HepG2 (cell line): ENCODE data around the gene ABHD2. TPM values are rescaled to one million over a fixed set of nuclear protein-coding genes. Genes with fewer than 3 reads are reported as not detected.

Experiments used
- ATAC-seq: fragments of 200-7000 bp; cut with Tn5 transposase; 3 replicates; pipeline ENCODE4 v1.9.1; 2020; ENCODE audit warnings: mild to moderate bottlenecking, moderate library complexity
- BruUV-seq: library from RNA; stranded (reverse); fragments of 400-500 nt; replicated peaks from 2 replicates; lab custom pipeline; 2021; lab: Mats Ljungman, UMichigan
- CTCF ChIA-PET: fragments of 300-600 bp; formaldehyde crosslinking; extraction: SDS; loops from one replicate; lab custom pipeline; 2021; ENCODE audit warnings: low total read pairs, inconsistent platforms, low intra/inter-chr PET ratio; lab: Yijun Ruan, JAX
- POLR2A ChIA-PET: fragments of 350-600 bp; sonication (Branson Sonifier 250); formaldehyde crosslinking; loops from one replicate; lab custom pipeline; 2020; ENCODE audit warnings: antibody characterized with exemption, inconsistent platforms; lab: Yijun Ruan, JAX
- DNase-seq: peaks from one replicate; pipeline ENCODE4 v3.0.0-alpha.2; 2015; ENCODE audit warnings: low spot score
- FAIRE-seq: peaks from 3 replicates; lab custom pipeline; 2011; peaks lifted over from hg19 to GRCh38; lab: Jason Lieb, UNC
- H2AFZ ChIP-seq: one replicate; pipeline ENCODE4 v1.6.1; 2011; ENCODE audit warnings: low read length, inconsistent platforms
- H3K27ac ChIP-seq: fragments of 300-600 bp; 3 replicates; pipeline ENCODE4 v1.8.0; 2011; ENCODE audit warnings: mixed run types, mild to moderate bottlenecking, mixed read lengths, low read length, inconsistent platforms; ENCODE audit not compliant: insufficient read depth; ENCODE audit errors: extremely low read length
- H3K27me3 ChIP-seq, 2 experiments: fragments of 200-600 bp in 1 of 2; 2 replicates in 1 of 2; 3 replicates in 1 of 2; pipeline versions ENCODE4 v1.6.0 to v1.8.0; 2011; ENCODE audit warnings: low read length in 2 of 2, mild to moderate bottlenecking in 2 of 2, moderate library complexity in 2 of 2, inconsistent platforms in 1 of 2; ENCODE audit not compliant: insufficient read depth in 2 of 2, control insufficient read depth in 1 of 2
- H3K36me3 ChIP-seq, 2 experiments: fragments of 200-600 bp in 1 of 2; replicated peaks in 1 of 2; 2 replicates in 1 of 2; 3 replicates in 1 of 2; pipeline versions ENCODE4 v1.5.1 to v1.8.0; 2011; ENCODE audit warnings: low read length in 2 of 2, inconsistent platforms in 1 of 2; ENCODE audit not compliant: insufficient read depth in 2 of 2, control insufficient read depth in 1 of 2
- H3K4me1 ChIP-seq: 2 replicates; pipeline ENCODE4 v1.5.1; 2012; ENCODE audit warnings: low read length, inconsistent platforms; ENCODE audit not compliant: insufficient read depth
- H3K4me2 ChIP-seq: 2 replicates; pipeline ENCODE4 v1.6.0; 2011; ENCODE audit warnings: low read depth, low read length, inconsistent platforms
- H3K4me3 ChIP-seq, 3 experiments: fragments of 200-600 bp in 1 of 3; sonication (generic), shearing (Covaris generic) in 1 of 3; replicated peaks in 1 of 3; 2 replicates each; pipeline ENCODE4 v1.5.1; 2011 to 2016; ENCODE audit warnings: low read length in 3 of 3, inconsistent platforms in 2 of 3, low read depth in 2 of 3, mild to moderate bottlenecking in 2 of 3, control low read depth in 1 of 3, mixed read lengths in 1 of 3; ENCODE audit not compliant: insufficient read depth in 1 of 3
- H3K79me2 ChIP-seq: one replicate; pipeline ENCODE4 v1.6.1; 2011; ENCODE audit warnings: low read length, inconsistent platforms; ENCODE audit not compliant: insufficient read depth
- H3K9ac ChIP-seq: 2 replicates; pipeline ENCODE4 v1.6.0; 2011; ENCODE audit warnings: mild to moderate bottlenecking, low read depth, low read length, inconsistent platforms; ENCODE audit not compliant: insufficient read depth
- H3K9me3 ChIP-seq: 2 replicates; pipeline ENCODE4 v1.5.1; 2012; ENCODE audit warnings: mild to moderate bottlenecking, low read length
- H4K20me1 ChIP-seq: 2 replicates; pipeline ENCODE4 v1.6.0; 2011; ENCODE audit warnings: inconsistent platforms, mild to moderate bottlenecking, low read length, moderate library complexity; ENCODE audit not compliant: insufficient read depth
- CC2D1A ChIP-seq: sonication (generic); formaldehyde crosslinking; IDR thresholded peaks from 2 replicates; pipeline ENCODE4 v1.8.1; 2023; ENCODE audit warnings: mild to moderate bottlenecking, missing genetic modification reagents
- FOXK2 ChIP-seq: fragments of 450-650 bp; IDR thresholded peaks from 2 replicates; pipeline ENCODE4 v1.6.1; 2016
- GFI1 ChIP-seq: sonication (generic); formaldehyde crosslinking; IDR thresholded peaks from 2 replicates; pipeline ENCODE4 v1.5.0; 2020; ENCODE audit warnings: missing genetic modification reagents, mild to moderate bottlenecking, borderline replicate concordance
- HDAC2 ChIP-seq: sonication (generic); formaldehyde crosslinking; IDR thresholded peaks from 2 replicates; pipeline ENCODE4 v1.4.0; 2020; ENCODE audit warnings: missing genetic modification reagents
- HNRNPK ChIP-seq: fragments of 200-400 bp; formaldehyde crosslinking; IDR thresholded peaks from 2 replicates; pipeline ENCODE4 v1.6.1; 2018; ENCODE audit warnings: low read length, low read depth, moderate library complexity, mild to moderate bottlenecking; ENCODE audit not compliant: poor library complexity, severe bottlenecking
- HOXD1 ChIP-seq: sonication (generic); formaldehyde crosslinking; IDR thresholded peaks from 2 replicates; pipeline ENCODE4 v1.5.0; 2020; ENCODE audit warnings: missing genetic modification reagents
- MTA3 ChIP-seq: sonication (generic); formaldehyde crosslinking; IDR thresholded peaks from 2 replicates; pipeline ENCODE4 v1.4.0; 2020; ENCODE audit warnings: missing genetic modification reagents
- NFKB2 ChIP-seq: sonication (generic); formaldehyde crosslinking; IDR thresholded peaks from 2 replicates; pipeline ENCODE4 v1.4.0; 2020; ENCODE audit warnings: missing genetic modification reagents, borderline replicate concordance
- TFAP4 ChIP-seq: sonication (generic); IDR thresholded peaks from 2 replicates; pipeline ENCODE4 v1.6.1; 2016; ENCODE audit warnings: low read depth, borderline replicate concordance
- ZIK1 ChIP-seq: sonication (generic); formaldehyde crosslinking; IDR thresholded peaks from 2 replicates; pipeline ENCODE4 v1.5.0; 2020; ENCODE audit warnings: mild to moderate bottlenecking, low read depth, missing genetic modification reagents, borderline replicate concordance
- ZNF136 ChIP-seq: sonication (generic); formaldehyde crosslinking; IDR thresholded peaks from 2 replicates; pipeline ENCODE4 v1.8.1; 2022; ENCODE audit warnings: low read depth, mild to moderate bottlenecking, moderate library complexity, missing genetic modification reagents
- ZNF496 ChIP-seq: sonication (generic); formaldehyde crosslinking; IDR thresholded peaks from 2 replicates; pipeline ENCODE4 v1.8.1; 2023; ENCODE audit warnings: mild to moderate bottlenecking, moderate library complexity, missing genetic modification reagents; ENCODE audit not compliant: insufficient replicate concordance
- ZNF569 ChIP-seq: sonication (generic); formaldehyde crosslinking; IDR thresholded peaks from 2 replicates; pipeline ENCODE4 v1.5.0; 2020; ENCODE audit warnings: mild to moderate bottlenecking, missing genetic modification reagents, moderate library complexity, borderline replicate concordance
- WGBS: methylation state at CpG from one replicate; pipeline ENCODE4 v1.1.6; 2017; ENCODE audit warnings: low lambda C conversion rate; 5-methylcytosine and 5-hydroxymethylcytosine counted together
- in situ Hi-C: cut with HindIII; loops from 2 replicates; pipeline ENCODE4 v1.10.0; 2017; ENCODE audit warnings: low pct_unique_long_range_greater_than_20kb; ENCODE audit not compliant: extremely low pct_ligation_motif_present
- intact Hi-C: fragments of 100-400 bp; cut with micrococcal nuclease; formaldehyde crosslinking; loops from one replicate; pipeline ENCODE4 v1.10.0; 2022; ENCODE audit not compliant: unreplicated experiment
- polyA plus RNA-seq, 8 experiments: library from polyadenylated mRNA; depleted of rRNA in 3 of 8; stranded (reverse) in 7 of 8; unstranded in 1 of 8; fragments of >200 nt; fragmentation: Illumina TruSeq in 4 of 8; extraction: Trizol in 4 of 8; gene quantifications; 2 replicates each; pipeline versions ENCODE4 v1.2.1 to v1.2.3, GENCODE V29; 2011 to 2016; ENCODE audit warnings: low read depth in 4 of 8, missing spikeins in 1 of 8, mixed read lengths in 1 of 8; ENCODE audit not compliant: insufficient read depth in 1 of 8
- total RNA-seq, 5 experiments: library from RNA; depleted of rRNA; stranded (reverse); fragments of >200 nt; fragmentation: Illumina TruSeq; extraction: Trizol; gene quantifications; 2 replicates each; pipeline ENCODE4 v1.2.3, GENCODE V29; 2016; ENCODE audit warnings: low read depth in 1 of 5
- TF ChIP-seq, protein P1 (sequence below): sonication (generic); formaldehyde crosslinking; IDR thresholded peaks from 2 replicates; pipeline ENCODE4 v1.4.0; 2020; ENCODE audit warnings: missing genetic modification reagents, borderline replicate concordance

ABHD2 gene
- total and polyA plus RNA-seq, 2 of the 13 experiments (the other 11 are each of a cell fraction or from before 2014, with no cell fraction given), result 14.8 to 22.4 TPM

GRCh38 chr15:89098281-89098680 lies 10.0 kb downstream of the ABHD2 start:
- H3K4me2 ChIP-seq, result no peak overlapping the region
- TF ChIP-seq HOXD1 (CRISPR knock-in tag) (no peak), MTA3 (CRISPR knock-in tag) (no peak), GFI1 (no peak), ZNF496 (CRISPR knock-in tag) (no peak), CC2D1A (no peak)
- intact Hi-C loops, result no loop called here
- 94% methylated on average over 1 of the region's 1 CpG for WGBS
- no peaks in the 10 kb centered on the region for H4K20me1 ChIP-seq
- in situ Hi-C loops, result no loop called here
- ChIA-PET POLR2A (interaction anchor here (1.2 to 6.0 kb wide), 2 partner anchors 10 to 14 kb away, joined by 5 to 38 read pairs; partner anchors contain the start of gene ABHD2), CTCF (no interaction called here)
- peaks cover 62% of the 10 kb centered on the region for H3K4me1 ChIP-seq
- no TSS peak for BruUV-seq
- no peak overlapping the region for H2AFZ ChIP-seq
- ATAC-seq (no peak), DNase-seq (no peak), FAIRE-seq (no peak)
- no peaks in the 10 kb centered on the region for H3K27me3 ChIP-seq
- H3K9ac ChIP-seq, result no peak overlapping the region
- H3K36me3 ChIP-seq, result no peaks in the 10 kb centered on the region; a peak in 1 of 5 replicates
- peaks cover 31% of the 10 kb centered on the region for H3K79me2 ChIP-seq
- no peak overlapping the region for H3K27ac ChIP-seq
- H3K9me3 ChIP-seq, result no peaks in the 10 kb centered on the region
- no peak overlapping the region for H3K4me3 ChIP-seq

DNA sequence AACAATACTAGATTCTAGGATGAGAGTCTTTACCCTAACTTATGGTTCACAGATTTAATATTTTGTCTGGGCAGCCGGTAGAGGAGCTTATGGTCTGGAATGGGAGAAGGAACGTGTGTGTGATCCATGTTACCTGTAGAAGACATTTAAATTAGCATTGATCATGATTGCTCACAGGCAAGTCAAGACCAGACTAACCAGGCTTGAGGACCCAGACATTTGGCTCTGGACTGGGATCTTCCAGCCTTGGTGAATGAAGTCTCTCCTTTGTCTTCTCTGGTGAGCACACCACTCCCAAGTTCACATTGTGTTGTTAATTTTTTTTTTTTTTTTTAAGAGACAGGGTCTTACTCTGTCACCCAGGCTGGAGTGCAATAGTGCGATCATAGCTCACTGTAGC lies 11.7 kb downstream of the ABHD2 start:
- DNase-seq, result no peak
- no TSS peak for BruUV-seq
- no peak for ATAC-seq
- Histone ChIP-seq H3K79me2 (peaks cover 22% of the 10 kb centered on the region), H3K9me3 (no peaks in the 10 kb centered on the region), H4K20me1 (no peaks in the 10 kb centered on the region), H3K27ac (no peak overlapping the region), H2AFZ (no peak overlapping the region), H3K4me2 (no peak overlapping the region), H3K36me3 (peaks cover 3 to 7% of the 10 kb centered on the region in 2 experiments; a peak in 2 of 5 replicates), H3K4me1 (peaks cover 56% of the 10 kb centered on the region), H3K4me3 (no peak overlapping the region), H3K27me3 (no peaks in the 10 kb centered on the region), H3K9ac (no peak overlapping the region)
- intact Hi-C loops, result no loop called here
- ChIA-PET POLR2A (interaction anchor here (6.0 kb wide), 1 partner anchor 11 kb away, joined by 38 read pairs; the partner anchor contains the start of gene ABHD2), CTCF (no interaction called here)
- no peak for FAIRE-seq
- TF ChIP-seq ZNF136 (CRISPR knock-in tag) (no peak), HDAC2 (CRISPR knock-in tag) (no peak), ZIK1 (CRISPR knock-in tag) (no peak), HNRNPK (no peak), FOXK2 (no peak), TFAP4 (no peak), NFKB2 (CRISPR knock-in tag) (no peak), ZNF569 (CRISPR knock-in tag) (no peak)
- TF ChIP-seq, protein P1, sequence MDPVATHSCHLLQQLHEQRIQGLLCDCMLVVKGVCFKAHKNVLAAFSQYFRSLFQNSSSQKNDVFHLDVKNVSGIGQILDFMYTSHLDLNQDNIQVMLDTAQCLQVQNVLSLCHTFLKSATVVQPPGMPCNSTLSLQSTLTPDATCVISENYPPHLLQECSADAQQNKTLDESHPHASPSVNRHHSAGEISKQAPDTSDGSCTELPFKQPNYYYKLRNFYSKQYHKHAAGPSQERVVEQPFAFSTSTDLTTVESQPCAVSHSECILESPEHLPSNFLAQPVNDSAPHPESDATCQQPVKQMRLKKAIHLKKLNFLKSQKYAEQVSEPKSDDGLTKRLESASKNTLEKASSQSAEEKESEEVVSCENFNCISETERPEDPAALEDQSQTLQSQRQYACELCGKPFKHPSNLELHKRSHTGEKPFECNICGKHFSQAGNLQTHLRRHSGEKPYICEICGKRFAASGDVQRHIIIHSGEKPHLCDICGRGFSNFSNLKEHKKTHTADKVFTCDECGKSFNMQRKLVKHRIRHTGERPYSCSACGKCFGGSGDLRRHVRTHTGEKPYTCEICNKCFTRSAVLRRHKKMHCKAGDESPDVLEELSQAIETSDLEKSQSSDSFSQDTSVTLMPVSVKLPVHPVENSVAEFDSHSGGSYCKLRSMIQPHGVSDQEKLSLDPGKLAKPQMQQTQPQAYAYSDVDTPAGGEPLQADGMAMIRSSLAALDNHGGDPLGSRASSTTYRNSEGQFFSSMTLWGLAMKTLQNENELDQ (CRISPR knock-in tag), result no peak
- 93% methylated on average over 3 of the region's 3 CpGs for WGBS
- in situ Hi-C loops, result no loop called here
